Measurements from ENCODE around the gene SCMH1. TPM values are rescaled to one million over a fixed set of nuclear protein-coding genes. Genes with fewer than 3 reads are reported as not detected.

SCMH1 gene
- polyA plus RNA-seq, 1 of the 3 experiments (the other 2 are of a cell fraction) = 38.5 TPM

DNA sequence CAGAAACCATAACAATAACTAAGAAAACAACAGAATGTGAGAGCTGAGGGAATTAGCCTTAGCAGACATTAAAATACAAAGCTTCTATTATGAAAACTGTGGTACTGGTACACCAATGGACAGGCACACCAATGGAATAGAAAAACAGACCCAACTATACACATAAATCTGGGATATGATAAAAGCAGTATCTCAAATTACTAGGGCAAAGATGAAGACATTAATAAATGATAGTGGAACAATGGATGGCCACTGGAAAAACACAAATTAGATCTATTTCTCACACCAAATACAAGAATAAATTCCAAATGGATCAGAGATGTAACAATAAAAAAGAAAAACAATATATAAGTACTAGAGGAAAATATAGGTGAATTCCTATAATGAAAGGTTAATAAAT is 155.2 kb downstream of the SCMH1 start:
- H3K4me3 ChIP-seq (ENCODE audit: low read depth in 2 of 2, low read length in 1 of 2) = no peak overlapping the region
- TF ChIP-seq FOXM1 (IDR thresholded peaks at IDR 0.05; ENCODE audit: low read depth) (no peak), JUND (IDR thresholded peaks at IDR 0.05) (no peak), ELF1 (IDR thresholded peaks at IDR 0.05) (no peak)
- H4K20me1 ChIP-seq (ENCODE audit: insufficient read depth) = no peaks in the 10 kb centered on the region
- H3K27me3 ChIP-seq (ENCODE audit: insufficient read depth) = no peaks in the 10 kb centered on the region
- no peak for DNase-seq
- no peaks in the 10 kb centered on the region for H3K9me3 ChIP-seq
- H3K9ac ChIP-seq = no peak overlapping the region
- no peaks in the 10 kb centered on the region for H3K4me1 ChIP-seq (ENCODE audit: control insufficient read depth in 1 of 2, insufficient read depth in 2 of 2, low read depth in 1 of 2, low read length in 1 of 2)
- CTCF ChIA-PET = interaction anchor here (0.7 to 0.9 kb wide), 3 partner anchors 12 to 133 kb away, joined by 3 read pairs; no protein-coding TSS in a partner anchor
- no peaks in the 10 kb centered on the region for H3K79me2 ChIP-seq (ENCODE audit: insufficient read depth)
- H3K27ac ChIP-seq (ENCODE audit: low read depth in 2 of 2, low read length in 1 of 2) = no peak overlapping the region
- no peak overlapping the region for H2AFZ ChIP-seq (ENCODE audit: low read depth)
- H3K9me2 ChIP-seq = no peaks in the 10 kb centered on the region
- H3K4me2 ChIP-seq = no peak overlapping the region
- peaks cover 0 to 4% of the 10 kb centered on the region in 2 experiments for H3K36me3 ChIP-seq (replicated peaks in 1 of 2; ENCODE audit: control insufficient read depth in 1 of 2, insufficient read depth in 2 of 2, low read length in 1 of 2)
- no peaks in the 10 kb centered on the region for H3F3A ChIP-seq (replicated peaks; ENCODE audit: insufficient read depth)
- POLR2A ChIA-PET = no interaction called here

DNA sequence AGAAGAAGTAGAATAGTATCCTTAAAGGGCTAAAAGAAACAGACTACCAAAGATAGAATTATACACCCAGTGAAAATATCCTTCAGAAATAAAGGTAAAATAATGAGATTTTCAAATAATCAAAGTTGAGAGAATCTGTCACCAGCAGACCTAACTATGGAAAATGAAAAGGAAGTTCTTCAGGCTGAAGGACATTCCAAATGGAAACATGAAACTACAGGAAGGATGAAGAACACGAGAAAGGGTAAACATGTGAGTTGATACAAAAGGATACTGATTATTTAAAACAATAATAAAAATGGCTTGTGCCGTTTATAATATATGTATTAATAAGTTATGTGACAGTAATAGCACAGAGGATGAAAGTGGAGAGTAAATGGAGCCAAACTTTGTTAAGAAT is 163.5 kb downstream of the SCMH1 start:
- no peak for DNase-seq
- Histone ChIP-seq H3F3A (replicated peaks; ENCODE audit: insufficient read depth) (peaks cover 5% of the 10 kb centered on the region), H2AFZ (ENCODE audit: low read depth) (no peak overlapping the region), H3K9ac (no peak overlapping the region), H3K9me3 (no peaks in the 10 kb centered on the region), H3K4me3 (ENCODE audit: low read depth in 2 of 2, low read length in 1 of 2) (no peak overlapping the region), H3K36me3 (replicated peaks in 1 of 2; ENCODE audit: control insufficient read depth in 1 of 2, insufficient read depth in 2 of 2, low read length in 1 of 2) (peaks cover 5 to 11% of the 10 kb centered on the region in 2 experiments), H4K20me1 (ENCODE audit: insufficient read depth) (no peaks in the 10 kb centered on the region), H3K9me2 (peaks cover 6% of the 10 kb centered on the region; the same call in 1 of the 2 replicates), H3K27me3 (ENCODE audit: insufficient read depth) (no peaks in the 10 kb centered on the region), H3K4me2 (no peak overlapping the region), H3K27ac (ENCODE audit: low read depth in 2 of 2, low read length in 1 of 2) (no peak overlapping the region), H3K79me2 (ENCODE audit: insufficient read depth) (no peaks in the 10 kb centered on the region), H3K4me1 (ENCODE audit: control insufficient read depth in 1 of 2, insufficient read depth in 2 of 2, low read depth in 1 of 2, low read length in 1 of 2) (no peaks in the 10 kb centered on the region)
- ChIA-PET POLR2A (no interaction called here), CTCF (no interaction called here)
- 91% methylated on average over 2 of the region's 2 CpGs for WGBS (ENCODE audit: low lambda C conversion rate)
- TF ChIP-seq, protein P1, sequence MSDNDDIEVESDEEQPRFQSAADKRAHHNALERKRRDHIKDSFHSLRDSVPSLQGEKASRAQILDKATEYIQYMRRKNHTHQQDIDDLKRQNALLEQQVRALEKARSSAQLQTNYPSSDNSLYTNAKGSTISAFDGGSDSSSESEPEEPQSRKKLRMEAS (IDR thresholded peaks at IDR 0.05; ENCODE audit: low read depth) = no peak
- TF ChIP-seq YY1 (IDR thresholded peaks at IDR 0.05; ENCODE audit: low read depth) = no peak
- TF ChIP-seq SMC3 (IDR thresholded peaks at IDR 0.05; ENCODE audit: low read depth, low read length) = no peak
- no peak for TF ChIP-seq RCOR1 (IDR thresholded peaks at IDR 0.05; ENCODE audit: low read length)
- TF ChIP-seq TEAD4 (IDR thresholded peaks at IDR 0.05; ENCODE audit: borderline replicate concordance, insufficient read depth) = no peak
- TF ChIP-seq, protein P2, sequence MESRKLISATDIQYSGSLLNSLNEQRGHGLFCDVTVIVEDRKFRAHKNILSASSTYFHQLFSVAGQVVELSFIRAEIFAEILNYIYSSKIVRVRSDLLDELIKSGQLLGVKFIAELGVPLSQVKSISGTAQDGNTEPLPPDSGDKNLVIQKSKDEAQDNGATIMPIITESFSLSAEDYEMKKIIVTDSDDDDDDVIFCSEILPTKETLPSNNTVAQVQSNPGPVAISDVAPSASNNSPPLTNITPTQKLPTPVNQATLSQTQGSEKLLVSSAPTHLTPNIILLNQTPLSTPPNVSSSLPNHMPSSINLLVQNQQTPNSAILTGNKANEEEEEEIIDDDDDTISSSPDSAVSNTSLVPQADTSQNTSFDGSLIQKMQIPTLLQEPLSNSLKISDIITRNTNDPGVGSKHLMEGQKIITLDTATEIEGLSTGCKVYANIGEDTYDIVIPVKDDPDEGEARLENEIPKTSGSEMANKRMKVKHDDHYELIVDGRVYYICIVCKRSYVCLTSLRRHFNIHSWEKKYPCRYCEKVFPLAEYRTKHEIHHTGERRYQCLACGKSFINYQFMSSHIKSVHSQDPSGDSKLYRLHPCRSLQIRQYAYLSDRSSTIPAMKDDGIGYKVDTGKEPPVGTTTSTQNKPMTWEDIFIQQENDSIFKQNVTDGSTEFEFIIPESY (IDR thresholded peaks at IDR 0.05; ENCODE audit: borderline replicate concordance, low read depth) = no peak
- TF ChIP-seq EZH2phosphoT487 (IDR thresholded peaks at IDR 0.05; ENCODE audit: borderline replicate concordance, low read depth) = no peak
- no peak for TF ChIP-seq CHD2 (IDR thresholded peaks at IDR 0.05; ENCODE audit: low read length, partially characterized antibody)
- TF ChIP-seq MEF2A (IDR thresholded peaks at IDR 0.05; ENCODE audit: borderline replicate concordance, low read depth) = no peak

Measured in SK-N-SH (cell line).